ENCODE data around the gene STOML1.

Gene STOML1

DNA sequence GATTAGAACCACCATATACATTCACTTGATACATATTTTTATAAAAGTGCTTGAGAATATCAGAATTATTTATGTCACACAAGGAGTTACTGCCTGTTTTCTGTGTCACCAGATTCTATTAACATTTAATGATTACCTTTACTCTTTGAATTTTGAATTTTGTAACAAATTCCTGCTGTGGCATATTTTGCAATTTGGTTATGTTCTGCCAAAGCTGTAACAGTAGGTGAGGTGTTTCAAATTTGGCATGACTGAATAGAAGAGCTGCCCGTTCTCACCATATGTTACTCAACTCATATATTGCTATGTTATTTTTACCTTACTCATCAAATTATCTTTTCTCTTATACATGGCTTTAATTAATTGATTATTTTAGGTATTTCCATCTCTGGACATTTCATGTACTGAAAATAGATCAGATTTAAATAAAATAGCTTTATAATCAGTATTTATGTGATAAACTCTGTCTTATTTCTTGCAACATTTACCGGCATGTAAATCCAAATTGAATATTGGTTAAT is 21.3 kb upstream of the STOML1 start:
- TF ChIP-seq, protein P1, sequence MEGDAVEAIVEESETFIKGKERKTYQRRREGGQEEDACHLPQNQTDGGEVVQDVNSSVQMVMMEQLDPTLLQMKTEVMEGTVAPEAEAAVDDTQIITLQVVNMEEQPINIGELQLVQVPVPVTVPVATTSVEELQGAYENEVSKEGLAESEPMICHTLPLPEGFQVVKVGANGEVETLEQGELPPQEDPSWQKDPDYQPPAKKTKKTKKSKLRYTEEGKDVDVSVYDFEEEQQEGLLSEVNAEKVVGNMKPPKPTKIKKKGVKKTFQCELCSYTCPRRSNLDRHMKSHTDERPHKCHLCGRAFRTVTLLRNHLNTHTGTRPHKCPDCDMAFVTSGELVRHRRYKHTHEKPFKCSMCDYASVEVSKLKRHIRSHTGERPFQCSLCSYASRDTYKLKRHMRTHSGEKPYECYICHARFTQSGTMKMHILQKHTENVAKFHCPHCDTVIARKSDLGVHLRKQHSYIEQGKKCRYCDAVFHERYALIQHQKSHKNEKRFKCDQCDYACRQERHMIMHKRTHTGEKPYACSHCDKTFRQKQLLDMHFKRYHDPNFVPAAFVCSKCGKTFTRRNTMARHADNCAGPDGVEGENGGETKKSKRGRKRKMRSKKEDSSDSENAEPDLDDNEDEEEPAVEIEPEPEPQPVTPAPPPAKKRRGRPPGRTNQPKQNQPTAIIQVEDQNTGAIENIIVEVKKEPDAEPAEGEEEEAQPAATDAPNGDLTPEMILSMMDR (IDR thresholded peaks at IDR 0.05; ENCODE audit: insufficient read depth, low read depth, low read length, missing control alignments), result no peak
- DNase-seq (ENCODE audit: low read depth), result no peak
- H3K4me3 ChIP-seq (ENCODE audit: low read length), result no peak overlapping the region

DNA sequence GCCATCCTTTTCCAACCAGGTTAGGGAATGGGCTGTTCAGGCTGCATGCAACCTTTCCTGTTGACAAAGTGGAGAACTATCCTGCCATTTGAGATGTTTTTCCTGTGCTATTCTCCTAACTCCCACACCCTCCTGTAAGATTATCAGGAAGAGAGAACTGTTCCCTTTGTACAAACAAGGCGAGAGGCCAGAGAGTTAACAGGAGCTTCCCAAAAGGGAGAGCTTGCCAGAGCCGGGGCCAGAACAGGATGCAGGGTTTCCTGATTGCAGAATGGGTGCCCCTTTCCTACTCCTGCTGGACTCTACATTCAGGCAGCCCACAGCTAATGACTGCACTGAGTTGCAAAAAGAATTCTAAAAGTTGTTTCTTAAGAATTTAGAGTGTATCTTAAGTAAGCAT is 19.5 kb upstream of the STOML1 start:
- DNase-seq (ENCODE audit: low read depth), result no peak
- TF ChIP-seq, protein P1 (IDR thresholded peaks at IDR 0.05; ENCODE audit: insufficient read depth, low read depth, low read length, missing control alignments), result no peak
- H3K4me3 ChIP-seq (ENCODE audit: low read length), result no peak overlapping the region

DNA sequence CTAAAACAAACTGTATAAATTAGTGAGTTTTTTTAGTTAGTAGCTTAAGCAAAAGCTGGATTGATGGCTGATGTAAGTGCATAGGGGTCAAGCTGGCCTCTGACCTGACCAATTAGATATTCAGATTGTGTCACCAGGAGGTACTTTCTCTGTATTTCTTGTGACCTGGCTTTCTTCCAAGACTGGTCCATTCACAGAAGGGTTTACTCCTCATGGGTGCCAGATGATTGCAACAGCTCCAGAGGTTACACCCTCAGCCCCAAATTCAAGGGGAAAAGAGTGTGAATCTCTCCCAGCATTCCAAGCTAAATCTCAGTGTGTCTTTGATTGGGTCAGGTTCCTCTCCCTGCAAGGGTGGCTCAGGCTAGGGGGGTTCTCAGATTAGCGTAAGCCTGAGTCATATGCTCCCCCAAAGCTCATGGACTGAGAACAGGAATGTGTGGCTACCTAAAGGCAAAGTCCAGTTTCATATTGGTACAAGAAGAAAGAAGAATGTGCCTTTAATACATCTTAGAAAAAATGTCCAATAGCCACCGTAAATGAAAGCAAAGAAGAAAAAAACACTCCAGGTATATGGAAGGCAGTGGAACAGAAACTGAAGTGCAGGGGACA is 18.9 kb upstream of the STOML1 start:
- TF ChIP-seq, protein P1 (IDR thresholded peaks at IDR 0.05; ENCODE audit: insufficient read depth, low read depth, low read length, missing control alignments), result no peak
- H3K4me3 ChIP-seq (ENCODE audit: low read length), result no peak overlapping the region
- no peak for DNase-seq (ENCODE audit: low read depth)

DNA sequence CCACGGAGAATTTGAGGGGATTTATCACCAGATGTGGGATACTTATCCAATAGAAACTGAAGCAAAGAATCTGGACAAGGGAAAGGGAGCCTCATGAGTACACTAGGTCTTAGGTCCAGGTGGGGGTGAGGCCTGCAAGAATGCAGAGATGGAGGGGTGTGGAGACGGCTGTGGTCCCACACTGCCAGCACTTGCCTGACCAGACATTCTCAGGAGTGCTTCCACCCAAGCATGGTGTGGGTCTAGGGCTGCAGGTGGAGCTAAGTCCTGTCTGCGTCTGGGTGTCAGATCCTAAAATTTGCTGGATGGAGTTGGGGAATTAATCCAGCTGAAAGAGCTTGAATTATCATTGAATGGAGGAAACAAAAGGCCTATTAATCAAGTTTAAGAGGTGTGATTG is 16.8 kb upstream of the STOML1 start:
- no peak for DNase-seq (ENCODE audit: low read depth)
- H3K4me3 ChIP-seq (ENCODE audit: low read length), result no peak overlapping the region
- TF ChIP-seq, protein P1 (IDR thresholded peaks at IDR 0.05; ENCODE audit: insufficient read depth, low read depth, low read length, missing control alignments), result no peak

DNA sequence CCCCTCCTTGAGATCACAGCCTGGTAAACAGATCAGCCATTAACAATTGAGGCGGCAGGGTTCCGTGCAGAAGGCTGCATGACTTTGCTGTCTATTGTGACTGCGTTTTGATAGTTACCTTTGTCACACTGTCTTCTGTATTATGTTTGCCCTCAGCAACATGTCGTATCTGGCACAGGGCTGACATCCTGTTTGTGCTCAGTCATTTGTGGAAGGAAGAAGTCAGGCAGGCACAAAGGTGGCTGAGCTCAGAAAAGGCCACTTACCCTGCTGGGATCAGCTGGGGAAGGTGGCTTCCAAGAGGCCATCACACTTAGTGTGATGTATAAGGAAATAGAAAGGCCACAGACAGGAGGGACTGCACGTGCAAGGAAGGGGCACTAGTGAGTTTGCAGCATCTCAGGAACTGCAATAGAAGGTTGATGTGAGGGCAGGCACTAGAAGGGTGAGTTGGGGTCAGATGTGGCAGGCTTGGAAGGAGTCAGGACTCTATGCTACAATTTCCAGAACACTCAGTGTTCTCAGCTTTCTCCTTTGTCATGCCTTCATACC is 15.8 kb upstream of the STOML1 start:
- H3K4me3 ChIP-seq (ENCODE audit: low read length), result no peak overlapping the region
- DNase-seq (ENCODE audit: low read depth), result no peak
- TF ChIP-seq, protein P1 (IDR thresholded peaks at IDR 0.05; ENCODE audit: insufficient read depth, low read depth, low read length, missing control alignments), result no peak

DNA sequence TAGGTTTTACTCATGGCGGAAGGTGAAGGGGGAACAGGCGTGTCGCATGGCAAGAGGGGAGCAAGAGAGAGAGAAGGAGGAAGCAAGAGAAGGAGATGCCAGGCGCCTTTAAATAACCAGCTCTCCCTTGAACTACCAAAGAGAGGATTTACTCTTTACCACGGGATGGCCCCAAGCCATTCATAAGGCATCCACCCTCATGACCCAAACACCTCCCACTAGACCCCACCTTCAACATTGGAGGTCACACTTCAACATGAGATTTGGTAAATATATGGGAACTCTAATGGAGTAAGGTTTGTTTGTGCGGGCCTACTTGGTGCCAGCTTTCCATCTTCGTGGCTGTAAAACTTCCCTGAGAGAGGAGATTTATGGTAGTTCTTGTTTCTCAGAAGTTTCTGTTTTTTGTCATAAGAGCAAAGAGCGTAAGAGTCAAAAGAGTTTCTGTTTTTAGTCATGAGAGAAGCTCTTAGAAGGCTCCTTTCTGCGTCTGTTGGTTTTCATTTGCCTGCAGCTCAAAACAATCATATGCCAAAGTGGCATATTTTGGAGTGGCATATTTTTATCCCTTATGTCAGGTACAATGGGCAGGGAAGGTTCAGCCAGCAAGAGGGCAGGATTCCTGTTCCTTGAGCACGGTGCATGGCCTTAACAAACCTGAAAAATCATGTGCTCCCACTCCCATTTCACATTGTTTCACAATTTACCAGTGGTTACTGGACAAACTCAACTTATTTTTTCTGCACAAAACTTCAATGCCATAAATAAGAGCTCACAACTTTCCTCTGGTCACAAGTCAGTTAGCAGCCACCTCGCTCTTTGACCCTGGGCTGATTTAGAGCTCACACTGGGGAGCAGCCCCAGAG is 14.9 kb upstream of the STOML1 start:
- TF ChIP-seq, protein P1 (IDR thresholded peaks at IDR 0.05; ENCODE audit: insufficient read depth, low read depth, low read length, missing control alignments), result no peak
- no peak for DNase-seq (ENCODE audit: low read depth)

More for the DNA sequence above, 14.9 kb upstream of the STOML1 start:
- H3K4me3 ChIP-seq (ENCODE audit: low read length), result no peak overlapping the region
